Gastrocnemius medialis (tissue), 4 donors: ENCODE measurements around the gene TRAF3IP3. TPM values are rescaled to one million over a fixed set of nuclear protein-coding genes. Genes with fewer than 3 reads are reported as not detected.

Source experiments
- ATAC-seq, 2 donors: fragments of 150-250 bp; one replicate each; pipeline ENCODE4 v1.9.1; 2016
- DNase-seq, 2 donors: peaks; one replicate each; pipeline ENCODE4 v3.0.0-alpha.2; 2019
- H3K27ac ChIP-seq, 4 donors: fragments of 200-600 bp; sonication (generic); 1 replicate in 1 of 4; 2 replicates in 3 of 4; pipeline ENCODE4 v1.5.1; 2016 to 2018; ENCODE audit warnings: mild to moderate bottlenecking in 2 of 4, moderate library complexity in 1 of 4
- H3K27me3 ChIP-seq, 3 donors: fragments of 200-600 bp; sonication (generic) in 2 of 3; 1 replicate in 1 of 3; 2 replicates in 2 of 3; pipeline versions ENCODE4 v1.5.1 to v1.6.0; 2016 to 2019; ENCODE audit warnings: mild to moderate bottlenecking in 1 of 3, moderate library complexity in 1 of 3
- H3K36me3 ChIP-seq, 2 donors: fragments of 200-600 bp; sonication (generic) in 1 of 2; one replicate each; pipeline ENCODE4 v1.5.1; 2017 to 2018
- H3K4me1 ChIP-seq, 2 donors: fragments of 200-600 bp; sonication (generic) in 1 of 2; one replicate each; pipeline ENCODE4 v1.5.1; 2016 to 2017; ENCODE audit warnings: mild to moderate bottlenecking in 2 of 2
- H3K4me3 ChIP-seq, 4 donors: fragments of 200-600 bp; sonication (generic) in 3 of 4; 1 replicate in 1 of 4; 2 replicates in 3 of 4; pipeline ENCODE4 v1.5.1; 2016 to 2019; ENCODE audit warnings: mild to moderate bottlenecking in 2 of 4
- H3K9me3 ChIP-seq, 3 donors: fragments of 200-600 bp; sonication (generic) in 2 of 3; 1 replicate in 1 of 3; 2 replicates in 2 of 3; pipeline ENCODE4 v1.5.1; 2016 to 2019
- CTCF ChIP-seq, 5 experiments: fragments of 450-650 bp in 3 of 5; fragments of 200-600 bp in 2 of 5; sonication (generic) in 2 of 5; IDR thresholded peaks in 4 of 5; conservative IDR thresholded peaks in 1 of 5; 1 replicate in 4 of 5; 2 replicates in 1 of 5; pipeline ENCODE4 v1.5.1; 2016 to 2019; ENCODE audit warnings: antibody characterized with exemption in 5 of 5, mild to moderate bottlenecking in 3 of 5, moderate library complexity in 3 of 5
- POLR2A ChIP-seq, 2 donors: fragments of 450-650 bp; IDR thresholded peaks; one replicate each; pipeline ENCODE4 v1.6.1; 2017; ENCODE audit warnings: antibody characterized with exemption in 2 of 2, mild to moderate bottlenecking in 2 of 2, moderate library complexity in 2 of 2
- in situ Hi-C, 4 donors: fragments of 200-750 bp; cut with MboI; loops; one replicate each; pipeline versions ENCODE4 v1.15.0 to v1.8.0; 2017; ENCODE audit warnings: low sequenced_read_pairs in 4 of 4
- intact Hi-C: fragments of 100-400 bp; cut with DNase I; formaldehyde crosslinking; loops from one replicate; pipeline ENCODE4 v1.15.1; 2023; ENCODE audit warnings: low total_unique reads
- total RNA-seq, 4 donors: library from RNA; depleted of rRNA; stranded (reverse); fragments of >200 nt; gene quantifications; one replicate each; pipeline versions ENCODE4 v1.1.0 to v1.2.3, GENCODE V29; 2016

The TRAF3IP3 gene
- total RNA-seq, 4 donors from 2014 or later, result 0.16 to 1.5 (median 0.35) TPM; not detected in 1

GRCh38 chr1:209710093-209710492 lies 45.8 kb upstream of the TRAF3IP3 start:
- intact Hi-C loops (no loop called here), in situ Hi-C loops (no loop called here)
- ATAC-seq (no peak), DNase-seq (no peak)
- Histone ChIP-seq H3K27ac (no peak overlapping the region), H3K4me3 (no peak overlapping the region), H3K36me3 (no peaks in the 10 kb centered on the region), H3K4me1 (no peaks in the 10 kb centered on the region), H3K9me3 (no peaks in the 10 kb centered on the region), H3K27me3 (no peaks in the 10 kb centered on the region)
- TF ChIP-seq POLR2A (IDR thresholded peaks at IDR 0.05) (no peak), CTCF (IDR thresholded peaks at IDR 0.05 in 4 of 5, conservative IDR thresholded peaks at IDR 0.05 in 1 of 5) (no peak)

DNA sequence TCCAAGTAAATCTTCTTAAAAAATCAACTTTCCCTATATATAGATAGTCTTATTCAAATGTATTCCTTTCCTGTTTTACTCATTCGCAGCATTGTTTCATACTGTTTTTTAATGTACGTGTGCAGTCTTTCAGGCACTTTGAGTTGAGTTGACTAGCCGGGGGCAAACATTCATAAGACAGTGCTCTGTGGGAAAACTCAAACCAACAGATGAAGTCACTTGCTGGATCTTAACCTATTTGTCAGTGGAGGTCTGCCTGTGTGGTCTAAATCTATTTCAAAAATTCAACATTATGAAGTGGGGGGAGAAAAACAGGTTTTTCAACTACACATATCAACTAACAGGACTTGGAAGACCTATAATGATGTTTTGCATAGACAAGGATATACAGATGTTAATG lies 45.0 kb upstream of the TRAF3IP3 start:
- ATAC-seq (no peak), DNase-seq (no peak)
- intact Hi-C loops, result no loop called here
- Histone ChIP-seq H3K4me1 (no peaks in the 10 kb centered on the region), H3K27ac (no peak overlapping the region), H3K27me3 (no peaks in the 10 kb centered on the region), H3K4me3 (no peak overlapping the region), H3K9me3 (no peaks in the 10 kb centered on the region), H3K36me3 (no peaks in the 10 kb centered on the region)
- TF ChIP-seq POLR2A (IDR thresholded peaks at IDR 0.05), result no peak
- TF ChIP-seq CTCF (IDR thresholded peaks at IDR 0.05 in 4 of 5, conservative IDR thresholded peaks at IDR 0.05 in 1 of 5), result no peak
- in situ Hi-C loops, result no loop called here

GRCh38 chr1:209714338-209714737 lies 41.5 kb upstream of the TRAF3IP3 start:
- H3K27me3 ChIP-seq, result no peaks in the 10 kb centered on the region
- no peaks in the 10 kb centered on the region for H3K4me1 ChIP-seq
- DNase-seq (no peak), ATAC-seq (no peak)
- H3K36me3 ChIP-seq, result no peaks in the 10 kb centered on the region
- intact Hi-C loops (no loop called here), in situ Hi-C loops (no loop called here)
- no peak overlapping the region for H3K27ac ChIP-seq
- no peak overlapping the region for H3K4me3 ChIP-seq
- no peaks in the 10 kb centered on the region for H3K9me3 ChIP-seq
- TF ChIP-seq CTCF (IDR thresholded peaks at IDR 0.05 in 4 of 5, conservative IDR thresholded peaks at IDR 0.05 in 1 of 5) (no peak), POLR2A (IDR thresholded peaks at IDR 0.05) (no peak)

- ATAC-seq (no peak), DNase-seq (no peak)
- H3K4me1 ChIP-seq, result no peaks in the 10 kb centered on the region
- H3K27me3 ChIP-seq, result no peaks in the 10 kb centered on the region
- H3K27ac ChIP-seq, result no peak overlapping the region
- H3K36me3 ChIP-seq, result no peaks in the 10 kb centered on the region
- H3K9me3 ChIP-seq, result no peaks in the 10 kb centered on the region
- in situ Hi-C loops, result no loop called here
- TF ChIP-seq POLR2A (IDR thresholded peaks at IDR 0.05) (no peak), CTCF (IDR thresholded peaks at IDR 0.05 in 4 of 5, conservative IDR thresholded peaks at IDR 0.05 in 1 of 5) (no peak)
- intact Hi-C loops, result no loop called here
- H3K4me3 ChIP-seq, result no peak overlapping the region
Observed at GRCh38 chr1:209715314-209715713, 40.5 kb upstream of the TRAF3IP3 start.

- TF ChIP-seq CTCF (IDR thresholded peaks at IDR 0.05 in 4 of 5, conservative IDR thresholded peaks at IDR 0.05 in 1 of 5) (no peak), POLR2A (IDR thresholded peaks at IDR 0.05) (no peak)
- no peak for DNase-seq
- Histone ChIP-seq H3K36me3 (no peaks in the 10 kb centered on the region), H3K4me1 (no peaks in the 10 kb centered on the region), H3K27ac (no peak overlapping the region), H3K9me3 (no peaks in the 10 kb centered on the region), H3K4me3 (no peak overlapping the region), H3K27me3 (no peaks in the 10 kb centered on the region)
- intact Hi-C loops (no loop called here), in situ Hi-C loops (no loop called here)
- no peak for ATAC-seq
Observed at GRCh38 chr1:209717818-209718217, 38.0 kb upstream of the TRAF3IP3 start.
